ENCODE measurements around the gene GREM1.

DNA sequence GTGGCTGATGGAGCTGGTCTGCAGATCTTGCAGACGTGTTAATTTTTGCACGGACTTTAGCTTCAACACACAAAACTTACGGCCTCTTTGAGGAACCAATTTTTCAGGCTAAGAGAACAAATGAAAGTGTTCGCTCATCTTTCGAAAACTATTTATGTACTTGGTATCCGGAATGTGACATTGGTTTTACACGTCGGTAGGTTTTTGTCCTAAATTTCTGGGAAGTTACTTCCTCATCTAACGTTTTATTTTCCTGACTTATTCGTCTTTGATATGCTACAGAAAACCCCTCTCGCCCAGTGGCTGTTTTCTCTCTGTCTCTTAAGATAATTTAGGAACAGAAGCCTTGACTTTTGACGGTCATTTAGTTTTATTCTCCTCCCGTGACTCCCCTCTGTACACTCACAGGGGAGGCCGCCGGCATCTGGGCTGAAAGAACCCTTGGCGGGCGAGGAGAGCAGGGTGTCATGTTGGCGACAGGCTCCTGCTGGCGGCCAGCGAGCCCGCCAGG lies 834 bp upstream of the GREM1 start:
- TF ChIP-seq, protein P1, sequence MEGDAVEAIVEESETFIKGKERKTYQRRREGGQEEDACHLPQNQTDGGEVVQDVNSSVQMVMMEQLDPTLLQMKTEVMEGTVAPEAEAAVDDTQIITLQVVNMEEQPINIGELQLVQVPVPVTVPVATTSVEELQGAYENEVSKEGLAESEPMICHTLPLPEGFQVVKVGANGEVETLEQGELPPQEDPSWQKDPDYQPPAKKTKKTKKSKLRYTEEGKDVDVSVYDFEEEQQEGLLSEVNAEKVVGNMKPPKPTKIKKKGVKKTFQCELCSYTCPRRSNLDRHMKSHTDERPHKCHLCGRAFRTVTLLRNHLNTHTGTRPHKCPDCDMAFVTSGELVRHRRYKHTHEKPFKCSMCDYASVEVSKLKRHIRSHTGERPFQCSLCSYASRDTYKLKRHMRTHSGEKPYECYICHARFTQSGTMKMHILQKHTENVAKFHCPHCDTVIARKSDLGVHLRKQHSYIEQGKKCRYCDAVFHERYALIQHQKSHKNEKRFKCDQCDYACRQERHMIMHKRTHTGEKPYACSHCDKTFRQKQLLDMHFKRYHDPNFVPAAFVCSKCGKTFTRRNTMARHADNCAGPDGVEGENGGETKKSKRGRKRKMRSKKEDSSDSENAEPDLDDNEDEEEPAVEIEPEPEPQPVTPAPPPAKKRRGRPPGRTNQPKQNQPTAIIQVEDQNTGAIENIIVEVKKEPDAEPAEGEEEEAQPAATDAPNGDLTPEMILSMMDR (IDR thresholded peaks at IDR 0.05; ENCODE audit: low read length) = no peak
- no peak for TF ChIP-seq EZH2 (IDR thresholded peaks at IDR 0.05; ENCODE audit: borderline replicate concordance, low read length)
